H1 (cell line): Measurements from ENCODE around the gene ASB7.

Source experiments
- CHD1 ChIP-seq: IDR thresholded peaks from 2 replicates; pipeline ENCODE4 v1.6.1; 2012; ENCODE audit warnings: low read depth, low read length, improper control_type of control experiment
- EP300 ChIP-seq, 2 experiments: IDR thresholded peaks; 1 replicate in 1 of 2; 2 replicates in 1 of 2; pipeline ENCODE4 v1.6.1; 2011 to 2012; ENCODE audit warnings: low read depth in 2 of 2, low read length in 2 of 2, mild to moderate bottlenecking in 2 of 2, borderline replicate concordance in 1 of 2, inconsistent platforms in 1 of 2, moderate library complexity in 1 of 2
- PHF8 ChIP-seq: fragments of 200-600 bp; sonication (generic); conservative IDR thresholded peaks from 2 replicates; pipeline ENCODE4 v1.7.1; 2012; ENCODE audit warnings: low read depth, mild to moderate bottlenecking, inconsistent platforms, low read length, moderate library complexity
- POLR2A ChIP-seq, 2 experiments: IDR thresholded peaks; 1 replicate in 1 of 2; 2 replicates in 1 of 2; pipeline ENCODE4 v1.6.1; 2011; ENCODE audit warnings: low read depth in 2 of 2, low read length in 2 of 2, mild to moderate bottlenecking in 2 of 2; ENCODE audit errors: control extremely low read depth in 1 of 2
- SIN3A ChIP-seq, 2 experiments: IDR thresholded peaks in 1 of 2; conservative IDR thresholded peaks in 1 of 2; 2 replicates each; pipeline ENCODE4 v1.6.1; 2011 to 2012; ENCODE audit warnings: low read length in 2 of 2, improper control_type of control experiment in 1 of 2, low read depth in 1 of 2, mild to moderate bottlenecking in 1 of 2
- SIX5 ChIP-seq: IDR thresholded peaks from 2 replicates; pipeline ENCODE4 v1.6.1; 2011; ENCODE audit warnings: mild to moderate bottlenecking, low read depth, low read length
- TF ChIP-seq, protein P1 (sequence below): IDR thresholded peaks from 2 replicates; pipeline ENCODE4 v1.6.1; 2011; ENCODE audit warnings: low read depth, mild to moderate bottlenecking, low read length; ENCODE audit not compliant: insufficient read depth
- TF ChIP-seq, protein P2 (sequence below), 3 experiments: IDR thresholded peaks; 1 replicate in 2 of 3; 2 replicates in 1 of 3; pipeline versions ENCODE4 v1.5.1 to v1.6.1; 2011; ENCODE audit warnings: low read length in 3 of 3, mild to moderate bottlenecking in 3 of 3, inconsistent platforms in 2 of 3, low read depth in 1 of 3, moderate library complexity in 1 of 3; ENCODE audit not compliant: insufficient read depth in 1 of 3; ENCODE audit errors: control extremely low read depth in 1 of 3
- TF ChIP-seq, protein P3 (sequence below): IDR thresholded peaks from 2 replicates; pipeline ENCODE4 v1.6.1; 2011; ENCODE audit warnings: low read length, improper control_type of control experiment
- TF ChIP-seq, protein P4 (sequence below): IDR thresholded peaks from 2 replicates; pipeline ENCODE4 v1.6.1; 2012; ENCODE audit warnings: low read length, inconsistent platforms

DNA sequence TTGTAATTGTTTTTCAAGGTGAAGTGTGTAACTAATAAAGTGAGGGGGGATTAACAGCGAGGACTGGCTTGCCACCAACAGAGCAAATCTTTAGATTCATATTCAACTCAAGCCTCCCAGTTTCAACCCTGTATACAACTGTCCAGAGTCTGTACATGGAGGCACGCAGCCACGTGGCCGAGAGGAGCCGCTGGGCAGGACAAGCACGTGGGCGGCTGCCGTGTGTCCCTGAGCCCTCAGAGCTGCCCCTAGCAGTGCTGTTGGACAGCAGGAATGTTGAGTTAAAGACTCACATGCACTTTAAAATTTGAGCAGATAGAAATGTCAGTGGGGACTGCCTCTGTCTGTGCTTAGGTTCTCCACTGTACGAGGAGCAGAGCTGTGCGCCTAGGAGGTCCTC is 29.4 kb downstream of the ASB7 start:
- TF ChIP-seq, protein P1, sequence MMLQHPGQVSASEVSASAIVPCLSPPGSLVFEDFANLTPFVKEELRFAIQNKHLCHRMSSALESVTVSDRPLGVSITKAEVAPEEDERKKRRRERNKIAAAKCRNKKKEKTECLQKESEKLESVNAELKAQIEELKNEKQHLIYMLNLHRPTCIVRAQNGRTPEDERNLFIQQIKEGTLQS = no peak
- TF ChIP-seq PHF8 = no peak
- TF ChIP-seq, protein P2, sequence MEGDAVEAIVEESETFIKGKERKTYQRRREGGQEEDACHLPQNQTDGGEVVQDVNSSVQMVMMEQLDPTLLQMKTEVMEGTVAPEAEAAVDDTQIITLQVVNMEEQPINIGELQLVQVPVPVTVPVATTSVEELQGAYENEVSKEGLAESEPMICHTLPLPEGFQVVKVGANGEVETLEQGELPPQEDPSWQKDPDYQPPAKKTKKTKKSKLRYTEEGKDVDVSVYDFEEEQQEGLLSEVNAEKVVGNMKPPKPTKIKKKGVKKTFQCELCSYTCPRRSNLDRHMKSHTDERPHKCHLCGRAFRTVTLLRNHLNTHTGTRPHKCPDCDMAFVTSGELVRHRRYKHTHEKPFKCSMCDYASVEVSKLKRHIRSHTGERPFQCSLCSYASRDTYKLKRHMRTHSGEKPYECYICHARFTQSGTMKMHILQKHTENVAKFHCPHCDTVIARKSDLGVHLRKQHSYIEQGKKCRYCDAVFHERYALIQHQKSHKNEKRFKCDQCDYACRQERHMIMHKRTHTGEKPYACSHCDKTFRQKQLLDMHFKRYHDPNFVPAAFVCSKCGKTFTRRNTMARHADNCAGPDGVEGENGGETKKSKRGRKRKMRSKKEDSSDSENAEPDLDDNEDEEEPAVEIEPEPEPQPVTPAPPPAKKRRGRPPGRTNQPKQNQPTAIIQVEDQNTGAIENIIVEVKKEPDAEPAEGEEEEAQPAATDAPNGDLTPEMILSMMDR (IDR thresholded peaks at IDR 0.05; ENCODE audit: control extremely low read depth in 1 of 3, insufficient read depth in 1 of 3, low read depth in 1 of 3, low read length in 3 of 3) = no peak
- no peak for TF ChIP-seq CHD1
- TF ChIP-seq SIN3A (conservative IDR thresholded peaks at IDR 0.05 in 1 of 2, IDR thresholded peaks at IDR 0.05 in 1 of 2; ENCODE audit: low read depth in 1 of 2, low read length in 2 of 2) = no peak
- TF ChIP-seq, protein P3, sequence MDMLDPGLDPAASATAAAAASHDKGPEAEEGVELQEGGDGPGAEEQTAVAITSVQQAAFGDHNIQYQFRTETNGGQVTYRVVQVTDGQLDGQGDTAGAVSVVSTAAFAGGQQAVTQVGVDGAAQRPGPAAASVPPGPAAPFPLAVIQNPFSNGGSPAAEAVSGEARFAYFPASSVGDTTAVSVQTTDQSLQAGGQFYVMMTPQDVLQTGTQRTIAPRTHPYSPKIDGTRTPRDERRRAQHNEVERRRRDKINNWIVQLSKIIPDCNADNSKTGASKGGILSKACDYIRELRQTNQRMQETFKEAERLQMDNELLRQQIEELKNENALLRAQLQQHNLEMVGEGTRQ = no peak
- no peak for TF ChIP-seq EP300 (IDR thresholded peaks at IDR 0.05; ENCODE audit: borderline replicate concordance in 1 of 2, low read depth in 2 of 2, low read length in 2 of 2)
- TF ChIP-seq, protein P4, sequence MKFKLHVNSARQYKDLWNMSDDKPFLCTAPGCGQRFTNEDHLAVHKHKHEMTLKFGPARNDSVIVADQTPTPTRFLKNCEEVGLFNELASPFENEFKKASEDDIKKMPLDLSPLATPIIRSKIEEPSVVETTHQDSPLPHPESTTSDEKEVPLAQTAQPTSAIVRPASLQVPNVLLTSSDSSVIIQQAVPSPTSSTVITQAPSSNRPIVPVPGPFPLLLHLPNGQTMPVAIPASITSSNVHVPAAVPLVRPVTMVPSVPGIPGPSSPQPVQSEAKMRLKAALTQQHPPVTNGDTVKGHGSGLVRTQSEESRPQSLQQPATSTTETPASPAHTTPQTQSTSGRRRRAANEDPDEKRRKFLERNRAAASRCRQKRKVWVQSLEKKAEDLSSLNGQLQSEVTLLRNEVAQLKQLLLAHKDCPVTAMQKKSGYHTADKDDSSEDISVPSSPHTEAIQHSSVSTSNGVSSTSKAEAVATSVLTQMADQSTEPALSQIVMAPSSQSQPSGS = no peak
- TF ChIP-seq POLR2A (IDR thresholded peaks at IDR 0.05; ENCODE audit: control extremely low read depth in 1 of 2, low read depth in 2 of 2, low read length in 2 of 2) = no peak
- no peak for TF ChIP-seq SIX5
